ENCODE measurements around the gene PHACTR1. TPM values are rescaled to one million over a fixed set of nuclear protein-coding genes. Genes with fewer than 3 reads are reported as not detected.

PHACTR1 gene
- polyA plus RNA-seq, 2 of the 4 experiments (the other 2 are of a cell fraction), result not detected

- Histone ChIP-seq H3K4me3 (no peak overlapping the region), H3K9me3 (no peaks in the 10 kb centered on the region), H3K27ac (no peak overlapping the region), H3K4me2 (no peak overlapping the region), H3K4me1 (no peaks in the 10 kb centered on the region)
- CTCF ChIA-PET, result interaction anchor here (0.6 kb wide), 1 partner anchor 795 kb away, joined by 4 read pairs; no protein-coding TSS in a partner anchor
- 14% methylated on average over 7 of the region's 7 CpGs for WGBS (ENCODE audit: missing lambda C conversion rate)
- no peak for FAIRE-seq
- no peak for ATAC-seq
- POLR2A ChIA-PET, result no interaction called here
- no peak for DNase-seq (ENCODE audit: low read depth in 1 of 2, low spot score in 1 of 2)
- TF ChIP-seq RFX5 (IDR thresholded peaks at IDR 0.05) (no peak), KDM5A (IDR thresholded peaks at IDR 0.05) (no peak), CBX2 (IDR thresholded peaks at IDR 0.05; ENCODE audit: borderline replicate concordance, low read depth) (no peak)
Observed at GRCh38 chr6:12804952-12805645, 88.5 kb downstream of the PHACTR1 start.

DNA sequence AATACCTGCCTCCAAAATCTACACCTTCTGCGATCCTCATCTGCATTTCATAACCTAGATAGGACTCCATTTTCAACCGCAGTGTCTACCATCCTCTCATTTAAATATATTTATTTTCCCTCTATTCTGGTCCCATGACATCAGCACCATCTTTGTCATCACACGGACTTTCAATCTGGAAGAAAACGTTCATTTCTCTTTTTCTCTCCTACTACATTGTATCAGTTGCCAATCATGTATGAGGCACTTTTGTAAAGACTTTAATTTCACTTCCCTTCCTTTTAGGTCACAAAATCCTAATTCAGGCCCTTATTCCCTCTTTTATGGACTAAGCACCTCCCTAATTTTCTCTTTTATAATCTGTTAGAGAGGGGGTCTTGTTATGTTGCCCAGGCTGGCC is 89.6 kb downstream of the PHACTR1 start:
- TF ChIP-seq RCOR1 (IDR thresholded peaks at IDR 0.05; ENCODE audit: low read depth, low read length) (no peak), RARB (CRISPR knock-in tag; IDR thresholded peaks at IDR 0.05) (no peak), HES2 (IDR thresholded peaks at IDR 0.05) (no peak), BHLHE40 (IDR thresholded peaks at IDR 0.05; ENCODE audit: low read depth, low read length) (no peak), JUN (IDR thresholded peaks at IDR 0.05) (no peak), KDM1A (IDR thresholded peaks at IDR 0.05; ENCODE audit: low read depth) (no peak), PBX3 (IDR thresholded peaks at IDR 0.05) (no peak)
- ATAC-seq (no peak), DNase-seq (ENCODE audit: low read depth in 1 of 2, low spot score in 1 of 2) (no peak), FAIRE-seq (no peak)
- Histone ChIP-seq H3K4me3 (no peak overlapping the region), H3K27ac (no peak overlapping the region), H3K4me2 (no peak overlapping the region), H3K9me3 (no peaks in the 10 kb centered on the region), H3K4me1 (no peaks in the 10 kb centered on the region)
- ChIA-PET POLR2A (no interaction called here), CTCF (interaction anchor here (0.7 kb wide), 1 partner anchor 14 kb away, joined by 3 read pairs; no protein-coding TSS in a partner anchor)
- WGBS (ENCODE audit: missing lambda C conversion rate), result 36% methylated on average over 4 of the region's 4 CpGs

DNA sequence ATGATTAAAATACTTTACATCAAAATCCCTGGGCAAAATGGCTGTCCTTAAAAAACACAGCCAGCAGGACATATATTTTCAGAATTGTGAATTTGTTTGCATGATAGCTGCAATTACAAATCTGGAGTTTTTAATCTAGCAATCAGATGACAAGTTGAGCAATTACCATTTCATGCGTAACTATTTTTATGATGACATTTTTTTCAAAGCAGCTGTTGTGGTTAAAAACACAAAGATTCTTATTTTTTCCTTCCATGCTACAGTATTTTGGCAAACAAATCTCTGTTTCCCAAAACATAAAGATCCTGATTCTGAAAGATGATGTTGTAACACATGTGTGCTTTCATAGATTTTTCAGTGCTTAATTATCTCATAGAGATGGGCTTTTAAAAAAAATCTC is 90.2 kb downstream of the PHACTR1 start:
- CTCF ChIA-PET, result no interaction called here
- no peak for DNase-seq (ENCODE audit: low read depth in 1 of 2, low spot score in 1 of 2)
- Histone ChIP-seq H3K27ac (no peak overlapping the region), H3K9me3 (no peaks in the 10 kb centered on the region), H3K4me2 (no peak overlapping the region), H3K4me3 (no peak overlapping the region), H3K4me1 (no peaks in the 10 kb centered on the region)
- FAIRE-seq, result no peak
- WGBS (ENCODE audit: missing lambda C conversion rate), result 92% methylated on average over 1 of the region's 1 CpG
- no peak for ATAC-seq
- POLR2A ChIA-PET, result no interaction called here
- TF ChIP-seq HDAC2 (IDR thresholded peaks at IDR 0.05) (no peak), EP300 (IDR thresholded peaks at IDR 0.05) (no peak), HOXA7 (CRISPR knock-in tag; IDR thresholded peaks at IDR 0.05) (no peak), HEYL (CRISPR knock-in tag; IDR thresholded peaks at IDR 0.05) (no peak), ZSCAN20 (CRISPR knock-in tag; IDR thresholded peaks at IDR 0.05) (no peak), ZNF302 (CRISPR knock-in tag; IDR thresholded peaks at IDR 0.05) (no peak), CBX8 (IDR thresholded peaks at IDR 0.05) (no peak), POLR2AphosphoS2 (conservative IDR thresholded peaks at IDR 0.05; ENCODE audit: low read length) (no peak), CHD4 (IDR thresholded peaks at IDR 0.05; ENCODE audit: borderline replicate concordance) (no peak), FOSL2 (IDR thresholded peaks at IDR 0.05) (no peak), FOSL2 (CRISPR knock-in tag; IDR thresholded peaks at IDR 0.05) (no peak), BHLHE40 (IDR thresholded peaks at IDR 0.05; ENCODE audit: low read depth, low read length) (no peak), FOSB (CRISPR knock-in tag; IDR thresholded peaks at IDR 0.05) (no peak), USF2 (IDR thresholded peaks at IDR 0.05) (no peak), ESRRA (IDR thresholded peaks at IDR 0.05; ENCODE audit: borderline replicate concordance, low read length) (no peak)
- TF ChIP-seq, protein P1, sequence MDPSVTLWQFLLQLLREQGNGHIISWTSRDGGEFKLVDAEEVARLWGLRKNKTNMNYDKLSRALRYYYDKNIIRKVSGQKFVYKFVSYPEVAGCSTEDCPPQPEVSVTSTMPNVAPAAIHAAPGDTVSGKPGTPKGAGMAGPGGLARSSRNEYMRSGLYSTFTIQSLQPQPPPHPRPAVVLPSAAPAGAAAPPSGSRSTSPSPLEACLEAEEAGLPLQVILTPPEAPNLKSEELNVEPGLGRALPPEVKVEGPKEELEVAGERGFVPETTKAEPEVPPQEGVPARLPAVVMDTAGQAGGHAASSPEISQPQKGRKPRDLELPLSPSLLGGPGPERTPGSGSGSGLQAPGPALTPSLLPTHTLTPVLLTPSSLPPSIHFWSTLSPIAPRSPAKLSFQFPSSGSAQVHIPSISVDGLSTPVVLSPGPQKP (IDR thresholded peaks at IDR 0.05; ENCODE audit: low read depth, low read length), result no peak

All from A549 (cell line).